Suprapubic skin (tissue), 4 donors: Measurements from ENCODE around the gene SYNJ2BP.

Source experiments
- CTCF ChIP-seq, 2 donors: fragments of 200-600 bp in 1 of 2; fragments of 450-650 bp in 1 of 2; sonication (generic) in 1 of 2; IDR thresholded peaks; one replicate each; pipeline ENCODE4 v1.5.1; 2016 to 2019; ENCODE audit warnings: antibody characterized with exemption in 2 of 2, mild to moderate bottlenecking in 1 of 2, moderate library complexity in 1 of 2
- EP300 ChIP-seq: sonication (generic); formaldehyde crosslinking; IDR thresholded peaks from one replicate; pipeline ENCODE4 v1.6.1; 2017; ENCODE audit warnings: antibody characterized with exemption
- POLR2AphosphoS5 ChIP-seq, 3 donors: sonication (generic); formaldehyde crosslinking; IDR thresholded peaks; one replicate each; pipeline ENCODE4 v1.6.1; 2017; ENCODE audit warnings: antibody characterized with exemption in 3 of 3

GRCh38 chr14:70398280-70398679 lies 18.6 kb downstream of the SYNJ2BP start:
- no peak for TF ChIP-seq CTCF (IDR thresholded peaks at IDR 0.05)
- TF ChIP-seq POLR2AphosphoS5 (IDR thresholded peaks at IDR 0.05): no peak
- no peak for TF ChIP-seq EP300
